ENCODE measurements around the gene VEPH1.

Gene VEPH1

DNA sequence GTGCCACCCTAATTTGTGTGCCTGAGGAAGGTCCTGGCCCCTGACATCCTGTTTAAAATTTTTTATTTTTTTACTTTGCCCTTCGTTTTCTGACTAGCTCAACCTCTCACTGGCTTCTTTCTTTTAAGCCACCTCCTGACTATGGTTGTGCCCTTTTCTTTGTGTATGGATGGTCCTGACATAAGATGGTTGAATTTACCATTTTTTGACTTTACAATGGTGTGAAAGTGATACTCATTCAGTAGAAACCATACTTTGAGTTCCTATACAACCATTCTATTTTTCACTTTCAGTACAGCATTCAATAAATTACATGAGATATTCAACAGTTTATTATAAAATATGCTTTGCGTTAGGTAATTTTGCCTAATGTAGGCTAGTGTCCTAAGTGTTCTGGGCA lies 140.9 kb downstream of the VEPH1 start:
- H3K9me2 ChIP-seq (replicated peaks; ENCODE audit: control insufficient read depth, low read length) = no peaks in the 10 kb centered on the region
- TF ChIP-seq, protein P1, sequence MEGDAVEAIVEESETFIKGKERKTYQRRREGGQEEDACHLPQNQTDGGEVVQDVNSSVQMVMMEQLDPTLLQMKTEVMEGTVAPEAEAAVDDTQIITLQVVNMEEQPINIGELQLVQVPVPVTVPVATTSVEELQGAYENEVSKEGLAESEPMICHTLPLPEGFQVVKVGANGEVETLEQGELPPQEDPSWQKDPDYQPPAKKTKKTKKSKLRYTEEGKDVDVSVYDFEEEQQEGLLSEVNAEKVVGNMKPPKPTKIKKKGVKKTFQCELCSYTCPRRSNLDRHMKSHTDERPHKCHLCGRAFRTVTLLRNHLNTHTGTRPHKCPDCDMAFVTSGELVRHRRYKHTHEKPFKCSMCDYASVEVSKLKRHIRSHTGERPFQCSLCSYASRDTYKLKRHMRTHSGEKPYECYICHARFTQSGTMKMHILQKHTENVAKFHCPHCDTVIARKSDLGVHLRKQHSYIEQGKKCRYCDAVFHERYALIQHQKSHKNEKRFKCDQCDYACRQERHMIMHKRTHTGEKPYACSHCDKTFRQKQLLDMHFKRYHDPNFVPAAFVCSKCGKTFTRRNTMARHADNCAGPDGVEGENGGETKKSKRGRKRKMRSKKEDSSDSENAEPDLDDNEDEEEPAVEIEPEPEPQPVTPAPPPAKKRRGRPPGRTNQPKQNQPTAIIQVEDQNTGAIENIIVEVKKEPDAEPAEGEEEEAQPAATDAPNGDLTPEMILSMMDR (IDR thresholded peaks at IDR 0.05; ENCODE audit: low read depth, low read length, poor library complexity, severe bottlenecking) = no peak

DNA sequence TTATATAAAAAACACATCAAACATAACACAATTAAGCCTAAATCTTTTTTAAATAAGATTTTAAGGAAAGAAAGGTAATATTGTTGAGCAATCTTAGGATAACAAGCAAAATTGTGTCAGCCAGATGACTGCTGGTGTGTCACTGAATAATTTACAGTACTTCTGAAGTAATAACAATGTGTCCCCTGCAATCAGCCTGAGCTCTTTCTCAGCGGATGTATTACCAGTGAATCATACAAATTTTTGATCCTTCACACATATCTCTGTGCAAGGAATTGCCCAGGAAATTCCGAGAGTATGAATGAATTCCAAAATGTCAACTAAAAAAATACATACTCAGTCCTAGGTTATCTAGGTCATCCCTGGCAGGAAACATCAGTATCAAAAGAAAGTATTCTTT lies 143.2 kb downstream of the VEPH1 start:
- no peaks in the 10 kb centered on the region for H4K20me1 ChIP-seq (ENCODE audit: control insufficient read depth, insufficient read depth, low read depth, low read length)
- H3K4me2 ChIP-seq (ENCODE audit: low read length) = no peak overlapping the region
- H3K4me3 ChIP-seq (ENCODE audit: low read length) = no peak overlapping the region
- H3F3A ChIP-seq (ENCODE audit: control insufficient read depth, insufficient read depth) = no peaks in the 10 kb centered on the region
- no peaks in the 10 kb centered on the region for H3K9me3 ChIP-seq (ENCODE audit: control insufficient read depth, insufficient read depth, low read length)
- no peak for TF ChIP-seq EZH2phosphoT487 (IDR thresholded peaks at IDR 0.05; ENCODE audit: borderline replicate concordance, low read length)
- TF ChIP-seq, protein P1 (IDR thresholded peaks at IDR 0.05; ENCODE audit: low read depth, low read length, poor library complexity, severe bottlenecking) = no peak
- no peak overlapping the region for H3K27ac ChIP-seq (ENCODE audit: low read depth, low read length)
- H3K79me2 ChIP-seq (ENCODE audit: control insufficient read depth, low read length) = no peaks in the 10 kb centered on the region
- no peaks in the 10 kb centered on the region for H3K36me3 ChIP-seq (ENCODE audit: control insufficient read depth, low read length)
- H3K4me1 ChIP-seq (ENCODE audit: control insufficient read depth, low read length) = no peaks in the 10 kb centered on the region
- H3K9me2 ChIP-seq (replicated peaks; ENCODE audit: control insufficient read depth, low read length) = no peaks in the 10 kb centered on the region
- no peaks in the 10 kb centered on the region for H3K27me3 ChIP-seq (ENCODE audit: control insufficient read depth, low read length)

More for the DNA sequence above, 140.9 kb downstream of the VEPH1 start:
- Histone ChIP-seq H3K4me3 (ENCODE audit: low read length) (no peak overlapping the region), H3K27me3 (ENCODE audit: control insufficient read depth, low read length) (no peaks in the 10 kb centered on the region), H3K4me1 (ENCODE audit: control insufficient read depth, low read length) (no peaks in the 10 kb centered on the region), H3F3A (ENCODE audit: control insufficient read depth, insufficient read depth) (no peaks in the 10 kb centered on the region), H4K20me1 (ENCODE audit: control insufficient read depth, insufficient read depth, low read depth, low read length) (no peaks in the 10 kb centered on the region), H3K9me3 (ENCODE audit: control insufficient read depth, insufficient read depth, low read length) (no peaks in the 10 kb centered on the region), H3K79me2 (ENCODE audit: control insufficient read depth, low read length) (no peaks in the 10 kb centered on the region), H3K27ac (ENCODE audit: low read depth, low read length) (no peak overlapping the region), H3K36me3 (ENCODE audit: control insufficient read depth, low read length) (no peaks in the 10 kb centered on the region), H3K4me2 (ENCODE audit: low read length) (no peak overlapping the region)

DNA sequence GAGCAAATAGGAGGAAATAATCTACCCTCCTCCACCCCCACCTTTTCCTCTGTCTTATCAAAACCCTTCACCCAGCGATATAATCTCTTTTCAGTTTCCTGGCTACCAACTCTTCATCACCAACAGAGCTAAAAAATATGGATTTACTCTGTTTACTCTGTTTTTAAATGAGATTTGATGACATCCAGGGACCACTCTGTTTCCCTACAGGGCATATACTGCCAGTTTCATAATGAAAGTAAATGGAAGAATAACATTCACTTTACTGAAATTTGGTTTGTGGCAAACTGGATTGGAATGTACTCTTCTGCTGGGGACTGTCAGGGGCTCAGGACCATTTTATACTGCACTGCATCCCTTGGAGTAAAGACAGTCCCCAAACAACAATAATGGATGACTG lies 146.7 kb downstream of the VEPH1 start:
- H3K36me3 ChIP-seq (ENCODE audit: control insufficient read depth, low read length) = no peaks in the 10 kb centered on the region
- H3K4me1 ChIP-seq (ENCODE audit: control insufficient read depth, low read length) = no peaks in the 10 kb centered on the region
- H4K20me1 ChIP-seq (ENCODE audit: control insufficient read depth, insufficient read depth, low read depth, low read length) = no peaks in the 10 kb centered on the region
- no peak overlapping the region for H3K27ac ChIP-seq (ENCODE audit: low read depth, low read length)
- no peaks in the 10 kb centered on the region for H3K9me3 ChIP-seq (ENCODE audit: control insufficient read depth, insufficient read depth, low read length)
- TF ChIP-seq EZH2phosphoT487 (IDR thresholded peaks at IDR 0.05; ENCODE audit: borderline replicate concordance, low read length) = no peak
- TF ChIP-seq, protein P1 (IDR thresholded peaks at IDR 0.05; ENCODE audit: low read depth, low read length, poor library complexity, severe bottlenecking) = no peak
- no peaks in the 10 kb centered on the region for H3F3A ChIP-seq (ENCODE audit: control insufficient read depth, insufficient read depth)
- no peaks in the 10 kb centered on the region for H3K27me3 ChIP-seq (ENCODE audit: control insufficient read depth, low read length)
- H3K4me3 ChIP-seq (ENCODE audit: low read length) = no peak overlapping the region
- no peaks in the 10 kb centered on the region for H3K79me2 ChIP-seq (ENCODE audit: control insufficient read depth, low read length)
- no peaks in the 10 kb centered on the region for H3K9me2 ChIP-seq (replicated peaks; ENCODE audit: control insufficient read depth, low read length)
- H3K4me2 ChIP-seq (ENCODE audit: low read length) = no peak overlapping the region

DNA sequence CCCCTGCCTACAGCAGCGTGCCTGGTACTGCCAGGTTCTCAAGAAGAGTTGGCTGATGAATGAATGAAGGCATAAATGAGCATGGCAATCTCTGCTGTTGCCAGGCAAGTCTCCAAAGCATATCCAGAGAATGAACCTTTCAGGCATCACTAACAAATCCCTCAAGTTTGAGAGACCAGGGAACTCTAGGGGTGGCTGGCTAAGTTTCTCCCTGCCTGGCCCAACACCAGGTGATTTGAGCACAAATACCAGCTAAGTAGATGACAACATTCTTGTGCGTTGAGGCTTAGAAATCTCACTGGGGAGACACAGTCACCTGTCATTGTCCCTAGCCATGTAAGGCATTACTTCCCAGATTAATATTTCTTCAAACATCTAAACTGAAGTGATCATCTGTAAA lies 147.9 kb downstream of the VEPH1 start:
- no peak overlapping the region for H3K4me3 ChIP-seq (ENCODE audit: low read length)
- no peaks in the 10 kb centered on the region for H3K9me2 ChIP-seq (replicated peaks; ENCODE audit: control insufficient read depth, low read length)
- no peaks in the 10 kb centered on the region for H3K79me2 ChIP-seq (ENCODE audit: control insufficient read depth, low read length)
- H3K36me3 ChIP-seq (ENCODE audit: control insufficient read depth, low read length) = no peaks in the 10 kb centered on the region
- no peaks in the 10 kb centered on the region for H4K20me1 ChIP-seq (ENCODE audit: control insufficient read depth, insufficient read depth, low read depth, low read length)
- H3K4me2 ChIP-seq (ENCODE audit: low read length) = no peak overlapping the region
- H3K9me3 ChIP-seq (ENCODE audit: control insufficient read depth, insufficient read depth, low read length) = no peaks in the 10 kb centered on the region
- no peaks in the 10 kb centered on the region for H3K27me3 ChIP-seq (ENCODE audit: control insufficient read depth, low read length)
- H3K27ac ChIP-seq (ENCODE audit: low read depth, low read length) = no peak overlapping the region
- no peaks in the 10 kb centered on the region for H3F3A ChIP-seq (ENCODE audit: control insufficient read depth, insufficient read depth)
- no peaks in the 10 kb centered on the region for H3K4me1 ChIP-seq (ENCODE audit: control insufficient read depth, low read length)
- TF ChIP-seq, protein P1 (IDR thresholded peaks at IDR 0.05; ENCODE audit: low read depth, low read length, poor library complexity, severe bottlenecking) = no peak
- no peak for TF ChIP-seq EZH2phosphoT487 (IDR thresholded peaks at IDR 0.05; ENCODE audit: borderline replicate concordance, low read length)

All from DOHH2 (cell line).